ENCODE data around the gene FAM13B. TPM values are rescaled to one million over a fixed set of nuclear protein-coding genes. Genes with fewer than 3 reads are reported as not detected.

Gene FAM13B
- total and polyA plus RNA-seq, 9 of the 15 experiments (the other 6 are each of a cell fraction or from before 2014, with no cell fraction given) = 2.3 to 21.6 (median 14.1) TPM

DNA sequence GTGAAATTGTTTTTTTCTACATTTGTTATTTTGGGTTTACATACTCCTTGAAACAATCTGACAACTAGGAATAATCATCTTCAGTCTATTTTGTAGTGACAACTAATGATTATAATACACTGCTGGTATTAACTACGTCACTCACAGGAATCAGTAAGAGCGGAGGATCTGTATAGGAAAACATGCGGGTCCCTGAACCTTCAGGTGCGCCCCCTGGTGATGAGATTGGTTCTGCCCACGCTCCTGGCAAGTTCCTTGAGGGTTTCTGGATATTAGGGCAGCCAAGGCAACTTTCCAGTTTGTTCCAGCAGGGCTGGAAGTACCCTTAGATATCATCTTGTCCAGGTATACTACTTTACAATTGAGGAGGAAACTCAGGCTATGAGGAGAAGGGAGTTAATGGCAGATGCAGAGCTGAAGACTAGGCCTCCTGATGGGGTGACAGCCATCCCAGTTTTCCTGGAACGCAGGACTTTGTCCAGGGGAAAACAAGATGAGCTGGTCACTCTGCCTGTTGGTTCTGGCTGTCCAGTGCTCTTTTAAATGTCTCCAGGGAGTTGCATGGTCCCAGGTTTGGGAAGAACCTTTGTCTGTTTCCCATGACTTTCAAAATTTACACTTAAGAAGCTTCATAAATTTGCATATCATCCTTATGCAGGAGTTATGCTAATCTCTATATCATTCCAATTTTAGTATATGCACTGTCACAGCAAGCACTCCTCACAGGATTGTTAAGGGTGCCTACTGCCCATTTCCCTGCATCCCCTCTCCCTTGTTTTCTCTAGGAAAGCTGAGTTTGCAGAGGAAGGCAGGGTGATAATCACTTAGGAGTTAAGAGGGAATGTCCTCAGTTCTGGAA is 36.1 kb upstream of the FAM13B start (continued):
- TF ChIP-seq NR3C1 (CRISPR knock-in tag; IDR thresholded peaks at IDR 0.05) = no peak
- TF ChIP-seq, protein P1, sequence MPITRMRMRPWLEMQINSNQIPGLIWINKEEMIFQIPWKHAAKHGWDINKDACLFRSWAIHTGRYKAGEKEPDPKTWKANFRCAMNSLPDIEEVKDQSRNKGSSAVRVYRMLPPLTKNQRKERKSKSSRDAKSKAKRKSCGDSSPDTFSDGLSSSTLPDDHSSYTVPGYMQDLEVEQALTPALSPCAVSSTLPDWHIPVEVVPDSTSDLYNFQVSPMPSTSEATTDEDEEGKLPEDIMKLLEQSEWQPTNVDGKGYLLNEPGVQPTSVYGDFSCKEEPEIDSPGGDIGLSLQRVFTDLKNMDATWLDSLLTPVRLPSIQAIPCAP (CRISPR knock-in tag; IDR thresholded peaks at IDR 0.05; ENCODE audit: borderline replicate concordance) = no peak
- no peak for TF ChIP-seq U2AF2 (optimal IDR thresholded peaks at IDR 0.05; ENCODE audit: low read depth, low read length)
- TF ChIP-seq HDAC2 (IDR thresholded peaks at IDR 0.05) = no peak
- TF ChIP-seq POU5F1 (IDR thresholded peaks at IDR 0.05; ENCODE audit: borderline replicate concordance, low read depth, low read length, partially characterized antibody) = no peak
- no peak for TF ChIP-seq ZNF282 (CRISPR knock-in tag; IDR thresholded peaks at IDR 0.05)
- TF ChIP-seq, protein P2, sequence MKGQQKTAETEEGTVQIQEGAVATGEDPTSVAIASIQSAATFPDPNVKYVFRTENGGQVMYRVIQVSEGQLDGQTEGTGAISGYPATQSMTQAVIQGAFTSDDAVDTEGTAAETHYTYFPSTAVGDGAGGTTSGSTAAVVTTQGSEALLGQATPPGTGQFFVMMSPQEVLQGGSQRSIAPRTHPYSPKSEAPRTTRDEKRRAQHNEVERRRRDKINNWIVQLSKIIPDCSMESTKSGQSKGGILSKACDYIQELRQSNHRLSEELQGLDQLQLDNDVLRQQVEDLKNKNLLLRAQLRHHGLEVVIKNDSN (CRISPR knock-in tag; IDR thresholded peaks at IDR 0.05) = no peak
- no peak for TF ChIP-seq HEY1 (CRISPR knock-in tag; IDR thresholded peaks at IDR 0.05; ENCODE audit: borderline replicate concordance)
- TF ChIP-seq NR2C1 (IDR thresholded peaks at IDR 0.05) = no peak
- TF ChIP-seq NR2C1 (tag; IDR thresholded peaks at IDR 0.05) = no peak
- no peak for TF ChIP-seq ZC3H8 (IDR thresholded peaks at IDR 0.05)
- TF ChIP-seq NR2F6 (CRISPR knock-in tag; IDR thresholded peaks at IDR 0.05) = no peak
- TF ChIP-seq KLF16 (IDR thresholded peaks at IDR 0.05) = no peak
- TF ChIP-seq, protein P3, sequence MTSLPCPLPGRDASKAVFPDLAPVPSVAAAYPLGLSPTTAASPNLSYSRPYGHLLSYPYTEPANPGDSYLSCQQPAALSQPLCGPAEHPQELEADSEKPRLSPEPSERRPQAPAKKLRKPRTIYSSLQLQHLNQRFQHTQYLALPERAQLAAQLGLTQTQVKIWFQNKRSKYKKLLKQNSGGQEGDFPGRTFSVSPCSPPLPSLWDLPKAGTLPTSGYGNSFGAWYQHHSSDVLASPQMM (CRISPR knock-in tag; IDR thresholded peaks at IDR 0.05) = no peak
- no peak for TF ChIP-seq DMBX1 (CRISPR knock-in tag; IDR thresholded peaks at IDR 0.05; ENCODE audit: borderline replicate concordance)
- TF ChIP-seq NFIC (IDR thresholded peaks at IDR 0.05) = no peak
- TF ChIP-seq CSDE1 (IDR thresholded peaks at IDR 0.05) = no peak
- TF ChIP-seq CBX5 (IDR thresholded peaks at IDR 0.05; ENCODE audit: borderline replicate concordance, low read depth) = no peak
- TF ChIP-seq, protein P4, sequence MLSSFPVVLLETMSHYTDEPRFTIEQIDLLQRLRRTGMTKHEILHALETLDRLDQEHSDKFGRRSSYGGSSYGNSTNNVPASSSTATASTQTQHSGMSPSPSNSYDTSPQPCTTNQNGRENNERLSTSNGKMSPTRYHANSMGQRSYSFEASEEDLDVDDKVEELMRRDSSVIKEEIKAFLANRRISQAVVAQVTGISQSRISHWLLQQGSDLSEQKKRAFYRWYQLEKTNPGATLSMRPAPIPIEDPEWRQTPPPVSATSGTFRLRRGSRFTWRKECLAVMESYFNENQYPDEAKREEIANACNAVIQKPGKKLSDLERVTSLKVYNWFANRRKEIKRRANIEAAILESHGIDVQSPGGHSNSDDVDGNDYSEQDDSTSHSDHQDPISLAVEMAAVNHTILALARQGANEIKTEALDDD (IDR thresholded peaks at IDR 0.05) = no peak
- peak; percentile 42; the same call in 1 of the 2 replicates for TF ChIP-seq MYC (IDR thresholded peaks at IDR 0.05; ENCODE audit: low read depth, low read length)
- no peak for TF ChIP-seq MYC (CRISPR knock-in tag; IDR thresholded peaks at IDR 0.05; ENCODE audit: borderline replicate concordance, low read depth)
- no peak for TF ChIP-seq SAP30 (IDR thresholded peaks at IDR 0.05; ENCODE audit: borderline replicate concordance, insufficient read depth, low read depth, low read length, poor library complexity, severe bottlenecking)
